ENCODE results near the gene OPCML.

Gene OPCML

GRCh38 chr11:132579136-132579535, 953.2 kb downstream of the OPCML start:
- DNase-seq, result no peak

- no peak for DNase-seq
These were observed 953.7 kb downstream of the OPCML start for GRCh38 chr11:132578580-132578979.

GRCh38 chr11:132576706-132577105, 955.6 kb downstream of the OPCML start:
- no peak for DNase-seq

GRCh38 chr11:132564091-132564885, 968.0 kb downstream of the OPCML start:
- DNase-seq, result no peak

GRCh38 chr11:132563050-132563449, 969.3 kb downstream of the OPCML start:
- DNase-seq, result no peak

GRCh38 chr11:132561937-132562336, 970.4 kb downstream of the OPCML start:
- no peak for DNase-seq

GRCh38 chr11:132559331-132560036, 972.8 kb downstream of the OPCML start:
- DNase-seq, result no peak

GRCh38 chr11:132556316-132556715, 976.0 kb downstream of the OPCML start:
- DNase-seq, result no peak

GRCh38 chr11:132555617-132556016, 976.7 kb downstream of the OPCML start:
- DNase-seq, result no peak

- DNase-seq, result no peak
These were observed 981.3 kb downstream of the OPCML start for GRCh38 chr11:132551016-132551415.

- no peak for DNase-seq
These were observed 982.7 kb downstream of the OPCML start for GRCh38 chr11:132549561-132549960.

GRCh38 chr11:132549001-132549400, 983.3 kb downstream of the OPCML start:
- no peak for DNase-seq

GRCh38 chr11:132544007-132544406, 988.3 kb downstream of the OPCML start:
- no peak for DNase-seq

- no peak for DNase-seq
These were observed 990.5 kb downstream of the OPCML start for GRCh38 chr11:132541794-132542193.

GRCh38 chr11:132540581-132540980, 991.7 kb downstream of the OPCML start:
- DNase-seq, result no peak

GRCh38 chr11:132539590-132540368, 992.5 kb downstream of the OPCML start:
- no peak for DNase-seq

GRCh38 chr11:132538642-132539041, 993.7 kb downstream of the OPCML start:
- no peak for DNase-seq

- DNase-seq, result no peak
These were observed 996.5 kb downstream of the OPCML start for GRCh38 chr11:132535830-132536229.

- no peak for DNase-seq
These were observed 1000.4 kb downstream of the OPCML start for GRCh38 chr11:132531921-132532320.

GRCh38 chr11:132528181-132528580, 1004.1 kb downstream of the OPCML start:
- no peak for DNase-seq

GRCh38 chr11:132523929-132524328, 1008.4 kb downstream of the OPCML start:
- DNase-seq, result no peak

GRCh38 chr11:132520199-132520598, 1012.1 kb downstream of the OPCML start:
- no peak for DNase-seq

GRCh38 chr11:132519241-132519815, 1013.0 kb downstream of the OPCML start:
- DNase-seq, result no peak

Data from activated gamma-delta T cell (primary cell).